Nephron progenitor cell (in vitro differentiated cells): ENCODE measurements around the gene PLIN4.

Experiments
- DNase-seq: peaks from one replicate; pipeline ENCODE4 v3.0.0; 2021
- H3K27ac Mint-ChIP-seq: 2 replicates; pipeline ENCODE4 v1.8.0; 2021; ENCODE audit warnings: mild to moderate bottlenecking, moderate library complexity, mixed read lengths
- H3K27me3 Mint-ChIP-seq: 2 replicates; pipeline ENCODE4 v1.8.0; 2021; ENCODE audit warnings: mild to moderate bottlenecking, low read depth, mixed read lengths; ENCODE audit not compliant: poor library complexity
- H3K36me3 Mint-ChIP-seq: 2 replicates; pipeline ENCODE4 v1.8.0; 2021; ENCODE audit warnings: low read depth, mixed read lengths
- H3K4me1 Mint-ChIP-seq: 2 replicates; pipeline ENCODE4 v1.8.0; 2021; ENCODE audit warnings: mixed read lengths
- H3K4me3 Mint-ChIP-seq: 2 replicates; pipeline ENCODE4 v1.8.0; 2021; ENCODE audit warnings: mild to moderate bottlenecking, moderate library complexity, mixed read lengths
- H3K9me3 Mint-ChIP-seq: 2 replicates; pipeline ENCODE4 v1.8.0; 2021; ENCODE audit warnings: mild to moderate bottlenecking, moderate library complexity, mixed read lengths
- TF ChIP-seq, protein P1 (sequence below): fragments of 200-600 bp; sonication (generic); IDR thresholded peaks from 2 replicates; pipeline ENCODE4 v1.5.0; 2021; ENCODE audit warnings: antibody characterized with exemption

The PLIN4 gene

DNA sequence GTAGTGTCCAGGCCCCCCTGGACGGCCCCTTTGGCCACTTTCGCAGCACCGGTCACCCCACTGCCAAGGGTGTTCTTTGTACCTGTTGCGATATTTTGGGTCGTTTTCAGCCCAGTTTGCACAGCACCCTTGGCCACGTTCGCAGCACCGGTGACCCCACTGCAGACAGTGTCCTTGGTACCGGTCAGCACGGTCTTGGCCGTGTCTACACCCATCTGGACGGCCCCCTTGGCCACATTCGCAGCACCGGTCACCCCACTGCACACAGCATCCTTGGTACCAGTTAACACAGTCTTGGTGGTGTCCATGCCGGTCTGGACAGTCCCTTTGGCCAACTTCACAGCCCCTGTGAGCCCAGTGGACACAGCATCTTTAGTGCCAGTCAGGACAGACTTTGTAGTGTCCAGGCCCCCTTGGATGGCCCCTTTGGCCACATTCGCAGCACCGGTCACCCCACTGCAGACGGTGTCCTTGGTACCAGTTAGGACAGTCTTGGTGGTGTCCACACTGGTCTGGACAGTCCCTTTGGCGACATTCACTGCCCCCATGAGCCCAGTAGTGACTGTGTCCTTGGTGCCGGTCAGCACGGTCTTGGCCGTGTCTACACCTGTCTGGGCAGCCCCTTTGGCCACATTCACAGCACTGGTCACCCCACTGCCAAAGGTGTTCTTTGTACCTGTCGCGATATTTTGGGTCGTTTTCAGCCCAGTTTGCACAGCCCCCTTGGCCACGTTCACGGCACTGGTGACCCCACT is 6.8 kb downstream of the PLIN4 start:
- Mint-ChIP-seq H3K9me3 (no peaks in the 10 kb centered on the region), H3K4me1 (no peaks in the 10 kb centered on the region), H3K27me3 (peaks cover 14% of the 10 kb centered on the region), H3K27ac (no peak overlapping the region), H3K36me3 (peaks cover 12% of the 10 kb centered on the region), H3K4me3 (no peak overlapping the region)
- DNase-seq: no peak
- TF ChIP-seq, protein P1, sequence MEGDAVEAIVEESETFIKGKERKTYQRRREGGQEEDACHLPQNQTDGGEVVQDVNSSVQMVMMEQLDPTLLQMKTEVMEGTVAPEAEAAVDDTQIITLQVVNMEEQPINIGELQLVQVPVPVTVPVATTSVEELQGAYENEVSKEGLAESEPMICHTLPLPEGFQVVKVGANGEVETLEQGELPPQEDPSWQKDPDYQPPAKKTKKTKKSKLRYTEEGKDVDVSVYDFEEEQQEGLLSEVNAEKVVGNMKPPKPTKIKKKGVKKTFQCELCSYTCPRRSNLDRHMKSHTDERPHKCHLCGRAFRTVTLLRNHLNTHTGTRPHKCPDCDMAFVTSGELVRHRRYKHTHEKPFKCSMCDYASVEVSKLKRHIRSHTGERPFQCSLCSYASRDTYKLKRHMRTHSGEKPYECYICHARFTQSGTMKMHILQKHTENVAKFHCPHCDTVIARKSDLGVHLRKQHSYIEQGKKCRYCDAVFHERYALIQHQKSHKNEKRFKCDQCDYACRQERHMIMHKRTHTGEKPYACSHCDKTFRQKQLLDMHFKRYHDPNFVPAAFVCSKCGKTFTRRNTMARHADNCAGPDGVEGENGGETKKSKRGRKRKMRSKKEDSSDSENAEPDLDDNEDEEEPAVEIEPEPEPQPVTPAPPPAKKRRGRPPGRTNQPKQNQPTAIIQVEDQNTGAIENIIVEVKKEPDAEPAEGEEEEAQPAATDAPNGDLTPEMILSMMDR: no peak

DNA sequence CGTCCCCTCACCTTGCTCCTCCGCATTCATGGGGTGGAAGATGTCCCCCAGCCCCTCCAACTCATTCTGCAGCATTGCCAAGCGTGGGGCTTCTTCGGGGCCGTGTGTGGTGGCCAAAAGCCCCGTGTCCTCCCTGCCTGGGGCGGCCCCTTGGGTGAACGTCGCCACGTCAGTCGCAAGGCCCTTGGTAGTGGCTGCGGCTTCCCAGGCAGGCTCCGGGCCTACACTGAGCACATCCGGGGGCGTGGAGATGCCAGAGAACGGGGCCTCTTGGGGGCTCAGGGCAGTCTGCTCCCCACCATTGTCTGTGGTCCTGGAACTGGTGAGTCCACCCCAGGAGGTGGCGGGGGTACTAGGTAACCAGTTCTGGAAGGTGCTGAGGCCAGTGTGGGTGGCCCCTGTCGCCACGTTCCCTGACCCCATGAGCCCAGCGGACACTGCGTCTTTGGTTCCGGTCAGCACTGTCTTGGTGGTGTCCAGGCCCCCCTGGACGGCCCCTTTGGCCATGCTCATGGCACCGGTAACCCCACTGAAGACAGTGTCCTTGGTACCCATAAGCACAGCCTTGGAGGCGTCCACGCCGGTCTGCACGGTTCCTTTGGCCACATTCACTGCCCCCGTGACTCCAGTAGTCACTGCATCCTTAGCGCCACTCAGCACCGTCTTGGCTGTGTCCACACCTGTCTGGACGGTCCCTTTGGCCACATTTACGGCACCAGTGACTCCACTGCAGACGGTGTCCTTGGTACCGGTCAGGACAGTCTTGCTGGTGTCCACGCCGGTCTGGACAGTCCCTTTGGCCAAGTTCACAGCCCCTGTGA is 7.6 kb downstream of the PLIN4 start:
- no peak for DNase-seq
- Mint-ChIP-seq H3K4me1 (no peaks in the 10 kb centered on the region), H3K9me3 (no peaks in the 10 kb centered on the region), H3K4me3 (no peak overlapping the region), H3K36me3 (peaks cover 20% of the 10 kb centered on the region), H3K27ac (no peak overlapping the region), H3K27me3 (peaks cover 14% of the 10 kb centered on the region)
- TF ChIP-seq, protein P1: no peak

DNA sequence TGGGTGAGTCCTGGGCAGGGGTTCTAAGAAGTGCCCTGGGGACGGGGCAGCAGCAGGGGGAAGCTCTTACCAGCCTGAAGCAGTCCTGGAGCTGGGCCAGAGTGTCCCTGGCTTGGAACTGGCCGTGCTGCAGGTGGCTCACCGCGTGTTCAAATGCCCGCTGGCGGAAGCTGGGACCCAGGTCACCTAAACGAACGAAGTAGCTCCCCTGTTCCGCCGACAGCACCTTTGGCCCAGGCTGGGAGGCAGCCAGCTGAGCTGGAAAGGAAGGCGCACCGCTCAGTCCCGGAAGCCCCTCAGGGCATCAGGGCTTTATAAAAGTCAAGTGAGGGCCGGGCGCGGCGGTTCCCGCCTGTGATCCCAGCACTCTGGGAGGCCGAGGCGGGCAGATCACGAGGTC is 9.6 kb downstream of the PLIN4 start:
- Mint-ChIP-seq H3K27me3 (peaks cover 6% of the 10 kb centered on the region), H3K9me3 (no peaks in the 10 kb centered on the region), H3K27ac (no peak overlapping the region), H3K36me3 (peaks cover 26% of the 10 kb centered on the region), H3K4me3 (no peak overlapping the region), H3K4me1 (no peaks in the 10 kb centered on the region)
- TF ChIP-seq, protein P1: no peak
- no peak for DNase-seq

DNA sequence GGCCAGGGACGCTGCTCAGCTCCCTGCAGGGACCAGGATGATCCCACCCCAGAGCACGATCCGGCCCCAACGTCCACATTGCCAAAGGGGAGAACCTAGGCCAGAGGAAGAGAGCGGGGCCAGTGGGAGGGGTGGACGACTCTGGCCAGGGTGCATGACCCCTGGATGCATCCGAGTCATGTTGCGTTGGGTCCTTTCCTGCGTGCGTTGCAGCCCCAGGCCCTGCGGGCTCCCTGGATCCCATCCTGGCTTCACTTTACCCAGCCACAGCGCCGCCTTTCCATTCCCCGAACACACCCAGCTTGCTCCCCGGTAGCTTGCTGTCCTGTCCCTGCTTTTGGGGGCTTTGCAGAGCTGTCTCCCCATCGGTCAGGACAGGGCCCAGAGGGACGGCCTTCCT is 10.5 kb downstream of the PLIN4 start:
- DNase-seq: no peak
- TF ChIP-seq, protein P1: no peak
- H3K27me3 Mint-ChIP-seq: peaks cover 6% of the 10 kb centered on the region
- peak overlapping the region; percentile 32 for H3K27ac Mint-ChIP-seq
- H3K36me3 Mint-ChIP-seq: peaks cover 26% of the 10 kb centered on the region
- H3K4me1 Mint-ChIP-seq: no peaks in the 10 kb centered on the region
- no peaks in the 10 kb centered on the region for H3K9me3 Mint-ChIP-seq
- H3K4me3 Mint-ChIP-seq: no peak overlapping the region

DNA sequence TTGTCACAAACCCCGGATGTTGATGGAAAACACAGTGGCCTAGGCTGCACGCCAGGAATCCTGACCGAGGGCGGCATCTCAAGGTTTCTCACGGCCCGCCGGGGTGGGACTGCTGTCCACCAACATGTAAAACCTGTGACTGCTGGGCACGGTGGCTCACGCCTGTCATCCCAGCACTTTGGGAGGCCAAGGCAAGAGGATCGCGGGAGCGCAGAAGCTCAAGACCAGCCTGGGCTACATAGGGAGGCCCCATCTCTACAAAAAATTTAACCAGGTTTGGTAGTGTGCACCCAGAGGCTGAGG is 11.2 kb downstream of the PLIN4 start:
- Mint-ChIP-seq H3K27ac (no peak overlapping the region), H3K4me3 (no peak overlapping the region), H3K27me3 (peaks cover 6% of the 10 kb centered on the region), H3K36me3 (peaks cover 26% of the 10 kb centered on the region), H3K4me1 (no peaks in the 10 kb centered on the region), H3K9me3 (no peaks in the 10 kb centered on the region)
- no peak for DNase-seq
- TF ChIP-seq, protein P1: no peak
